NB4 (cell line): Measurements from ENCODE around the gene UGT1A7.

Source experiments
- MYC ChIP-seq: IDR thresholded peaks from 2 replicates; pipeline ENCODE4 v1.6.1; 2011; ENCODE audit warnings: low read depth, low read length
- POLR2A ChIP-seq: IDR thresholded peaks from 2 replicates; pipeline ENCODE4 v1.6.1; 2011; ENCODE audit warnings: mild to moderate bottlenecking; ENCODE audit not compliant: insufficient read length; ENCODE audit errors: extremely low read depth
- TF ChIP-seq, protein P1 (sequence below): IDR thresholded peaks from one replicate; pipeline ENCODE4 v1.5.1; 2012; ENCODE audit warnings: low read depth, low read length
- TF ChIP-seq, protein P2 (sequence below): IDR thresholded peaks from 2 replicates; pipeline ENCODE4 v1.6.1; 2011; ENCODE audit warnings: low read depth, low read length

DNA sequence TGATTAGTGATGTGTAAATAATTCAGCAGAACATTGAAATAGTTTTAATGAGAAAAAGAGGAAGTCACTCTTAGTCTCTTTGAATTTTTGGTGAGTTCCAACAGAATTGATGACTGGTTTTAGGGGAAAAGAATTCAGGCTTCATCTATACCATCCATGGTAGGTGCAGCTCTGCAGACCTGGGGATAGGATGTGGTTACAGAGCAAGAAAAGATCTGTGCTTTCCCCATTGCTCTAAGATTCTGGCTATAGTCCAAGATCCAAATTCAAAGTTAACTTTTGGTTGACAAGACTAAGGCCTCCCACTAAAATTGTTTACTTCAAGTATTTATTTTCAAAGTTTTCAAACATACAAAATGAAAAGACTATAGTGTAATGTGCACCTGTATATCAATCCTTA lies 41.8 kb upstream of the UGT1A7 start:
- TF ChIP-seq, protein P1, sequence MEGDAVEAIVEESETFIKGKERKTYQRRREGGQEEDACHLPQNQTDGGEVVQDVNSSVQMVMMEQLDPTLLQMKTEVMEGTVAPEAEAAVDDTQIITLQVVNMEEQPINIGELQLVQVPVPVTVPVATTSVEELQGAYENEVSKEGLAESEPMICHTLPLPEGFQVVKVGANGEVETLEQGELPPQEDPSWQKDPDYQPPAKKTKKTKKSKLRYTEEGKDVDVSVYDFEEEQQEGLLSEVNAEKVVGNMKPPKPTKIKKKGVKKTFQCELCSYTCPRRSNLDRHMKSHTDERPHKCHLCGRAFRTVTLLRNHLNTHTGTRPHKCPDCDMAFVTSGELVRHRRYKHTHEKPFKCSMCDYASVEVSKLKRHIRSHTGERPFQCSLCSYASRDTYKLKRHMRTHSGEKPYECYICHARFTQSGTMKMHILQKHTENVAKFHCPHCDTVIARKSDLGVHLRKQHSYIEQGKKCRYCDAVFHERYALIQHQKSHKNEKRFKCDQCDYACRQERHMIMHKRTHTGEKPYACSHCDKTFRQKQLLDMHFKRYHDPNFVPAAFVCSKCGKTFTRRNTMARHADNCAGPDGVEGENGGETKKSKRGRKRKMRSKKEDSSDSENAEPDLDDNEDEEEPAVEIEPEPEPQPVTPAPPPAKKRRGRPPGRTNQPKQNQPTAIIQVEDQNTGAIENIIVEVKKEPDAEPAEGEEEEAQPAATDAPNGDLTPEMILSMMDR: no peak
- TF ChIP-seq POLR2A: no peak
- TF ChIP-seq MYC: no peak
- TF ChIP-seq, protein P2, sequence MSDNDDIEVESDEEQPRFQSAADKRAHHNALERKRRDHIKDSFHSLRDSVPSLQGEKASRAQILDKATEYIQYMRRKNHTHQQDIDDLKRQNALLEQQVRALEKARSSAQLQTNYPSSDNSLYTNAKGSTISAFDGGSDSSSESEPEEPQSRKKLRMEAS: no peak
